GM18505 (cell line): ENCODE data around the gene PPIH.
"Not testable (repeated sequence)": the region's sequence is repeated elsewhere in the genome, so short reads cannot be mapped to it uniquely, and the experiment has no call there.

Experiments
- ATAC-seq: cut with Tn5 transposase; IDR thresholded peaks from one replicate; pipeline ENCODE4 v1.9.1; 2021; ENCODE audit not compliant: unreplicated experiment
- POLR2A ChIP-seq: IDR thresholded peaks from 4 replicates; pipeline ENCODE4 v1.6.1; 2011; ENCODE audit warnings: borderline replicate concordance; ENCODE audit not compliant: insufficient read depth, insufficient read length; ENCODE audit errors: extremely low read depth

Gene PPIH

GRCh38 chr1:42690477-42691156 lies 32.4 kb downstream of the PPIH start:
- TF ChIP-seq POLR2A: no peak
- ATAC-seq: no peak

- no peak for ATAC-seq
- TF ChIP-seq POLR2A: no peak
These were observed 32.9 kb downstream of the PPIH start for GRCh38 chr1:42691157-42691498.

- no peak for TF ChIP-seq POLR2A
- ATAC-seq: no peak
These were observed 34.2 kb downstream of the PPIH start for GRCh38 chr1:42692461-42692860.

GRCh38 chr1:42692911-42693310 lies 34.7 kb downstream of the PPIH start:
- TF ChIP-seq POLR2A: no peak
- ATAC-seq: no peak

- no peak for TF ChIP-seq POLR2A
These were observed 40.0 kb downstream of the PPIH start for GRCh38 chr1:42698081-42698813.

GRCh38 chr1:42700006-42700405 lies 41.8 kb downstream of the PPIH start:
- TF ChIP-seq POLR2A: no peak
- ATAC-seq: no peak

More at GRCh38 chr1:42698081-42698813, 40.0 kb downstream of the PPIH start:
- ATAC-seq: no peak

- no peak for TF ChIP-seq POLR2A
- ATAC-seq: no peak
These were observed 45.8 kb downstream of the PPIH start for GRCh38 chr1:42703888-42704464.

GRCh38 chr1:42712808-42713207 lies 54.6 kb downstream of the PPIH start:
- ATAC-seq: not testable (repeated sequence)

- ATAC-seq: no peak
- no peak for TF ChIP-seq POLR2A
These were observed 55.1 kb downstream of the PPIH start for GRCh38 chr1:42713293-42713692.

GRCh38 chr1:42714441-42714840 lies 56.2 kb downstream of the PPIH start:
- ATAC-seq: not testable (repeated sequence)

GRCh38 chr1:42720868-42721267 lies 62.6 kb downstream of the PPIH start:
- no peak for TF ChIP-seq POLR2A

GRCh38 chr1:42721926-42722325 lies 63.7 kb downstream of the PPIH start:
- ATAC-seq: no peak
- TF ChIP-seq POLR2A: no peak

More at GRCh38 chr1:42720868-42721267, 62.6 kb downstream of the PPIH start:
- ATAC-seq: no peak

- ATAC-seq: not testable (repeated sequence)
These were observed 64.2 kb downstream of the PPIH start for GRCh38 chr1:42722403-42722802.

- TF ChIP-seq POLR2A: no peak
- ATAC-seq: no peak
These were observed 65.3 kb downstream of the PPIH start for GRCh38 chr1:42723511-42723910.

GRCh38 chr1:42725820-42726219 lies 67.6 kb downstream of the PPIH start:
- ATAC-seq: not testable (repeated sequence)
